OCI-LY7 (cell line): Measurements from ENCODE around the gene LRRC42.

Source experiments
- CTCF ChIP-seq: fragments of 200-600 bp; sonication (generic); conservative IDR thresholded peaks from 2 replicates; pipeline ENCODE4 v1.5.1; 2014; ENCODE audit warnings: mild to moderate bottlenecking, antibody characterized with exemption, low read length, moderate library complexity, mixed read lengths
- EZH2phosphoT487 ChIP-seq: fragments of 200-600 bp; sonication (generic); IDR thresholded peaks from 2 replicates; pipeline ENCODE4 v1.6.1; 2018; ENCODE audit warnings: low read depth, borderline replicate concordance, mild to moderate bottlenecking, mixed run types, antibody characterized with exemption, low read length, moderate library complexity, mixed read lengths

GRCh38 chr1:53902235-53903138 lies 43.7 kb upstream of the LRRC42 start:
- TF ChIP-seq CTCF (no peak), EZH2phosphoT487 (no peak)
